HG03139 (cell line): ENCODE measurements around the gene SLC22A23.

Experiments used
- ATAC-seq: cut with Tn5 transposase; IDR thresholded peaks from one replicate; pipeline ENCODE4 v1.9.1; 2021; ENCODE audit not compliant: unreplicated experiment

Gene SLC22A23

GRCh38 chr6:3444276-3445088 is 12.4 kb downstream of the SLC22A23 start:
- ATAC-seq: no peak

GRCh38 chr6:3443221-3443515 is 13.7 kb downstream of the SLC22A23 start:
- ATAC-seq: no peak

- ATAC-seq: no peak
Measured at GRCh38 chr6:3442431-3443220, 14.2 kb downstream of the SLC22A23 start.

GRCh38 chr6:3440911-3441310 is 15.9 kb downstream of the SLC22A23 start:
- no peak for ATAC-seq

GRCh38 chr6:3439961-3440360 is 16.9 kb downstream of the SLC22A23 start:
- no peak for ATAC-seq

GRCh38 chr6:3438190-3439167 is 18.4 kb downstream of the SLC22A23 start:
- no peak for ATAC-seq

GRCh38 chr6:3433005-3433404 is 23.8 kb downstream of the SLC22A23 start:
- no peak for ATAC-seq

- no peak for ATAC-seq
Measured at GRCh38 chr6:3432416-3432815, 24.4 kb downstream of the SLC22A23 start.

- no peak for ATAC-seq
Measured at GRCh38 chr6:3431994-3432393, 24.9 kb downstream of the SLC22A23 start.

GRCh38 chr6:3429211-3429610 is 27.6 kb downstream of the SLC22A23 start:
- no peak for ATAC-seq

GRCh38 chr6:3428700-3429099 is 28.1 kb downstream of the SLC22A23 start:
- no peak for ATAC-seq

GRCh38 chr6:3428247-3428646 is 28.6 kb downstream of the SLC22A23 start:
- no peak for ATAC-seq

- ATAC-seq: no peak
Measured at GRCh38 chr6:3427687-3428085, 29.2 kb downstream of the SLC22A23 start.

GRCh38 chr6:3426927-3427686 is 29.7 kb downstream of the SLC22A23 start:
- no peak for ATAC-seq

GRCh38 chr6:3426091-3426926 is 30.5 kb downstream of the SLC22A23 start:
- no peak for ATAC-seq

GRCh38 chr6:3425574-3425973 is 31.3 kb downstream of the SLC22A23 start:
- ATAC-seq: no peak

GRCh38 chr6:3424185-3424927 is 32.5 kb downstream of the SLC22A23 start:
- no peak for ATAC-seq

GRCh38 chr6:3423439-3424184 is 33.2 kb downstream of the SLC22A23 start:
- no peak for ATAC-seq
